Loucy (cell line): ENCODE data around the gene MAP3K5.

ENCODE experiments used
- EZH2phosphoT487 ChIP-seq: fragments of 200-600 bp; IDR thresholded peaks from 2 replicates; pipeline ENCODE4 v1.6.1; 2018; ENCODE audit warnings: antibody characterized with exemption, mild to moderate bottlenecking, moderate library complexity, borderline replicate concordance
- TF ChIP-seq, protein P1 (sequence below): fragments of 200-600 bp; sonication (generic); conservative IDR thresholded peaks from 2 replicates; pipeline ENCODE4 v1.5.1; 2014; ENCODE audit warnings: mild to moderate bottlenecking, antibody characterized with exemption, low read length

DNA sequence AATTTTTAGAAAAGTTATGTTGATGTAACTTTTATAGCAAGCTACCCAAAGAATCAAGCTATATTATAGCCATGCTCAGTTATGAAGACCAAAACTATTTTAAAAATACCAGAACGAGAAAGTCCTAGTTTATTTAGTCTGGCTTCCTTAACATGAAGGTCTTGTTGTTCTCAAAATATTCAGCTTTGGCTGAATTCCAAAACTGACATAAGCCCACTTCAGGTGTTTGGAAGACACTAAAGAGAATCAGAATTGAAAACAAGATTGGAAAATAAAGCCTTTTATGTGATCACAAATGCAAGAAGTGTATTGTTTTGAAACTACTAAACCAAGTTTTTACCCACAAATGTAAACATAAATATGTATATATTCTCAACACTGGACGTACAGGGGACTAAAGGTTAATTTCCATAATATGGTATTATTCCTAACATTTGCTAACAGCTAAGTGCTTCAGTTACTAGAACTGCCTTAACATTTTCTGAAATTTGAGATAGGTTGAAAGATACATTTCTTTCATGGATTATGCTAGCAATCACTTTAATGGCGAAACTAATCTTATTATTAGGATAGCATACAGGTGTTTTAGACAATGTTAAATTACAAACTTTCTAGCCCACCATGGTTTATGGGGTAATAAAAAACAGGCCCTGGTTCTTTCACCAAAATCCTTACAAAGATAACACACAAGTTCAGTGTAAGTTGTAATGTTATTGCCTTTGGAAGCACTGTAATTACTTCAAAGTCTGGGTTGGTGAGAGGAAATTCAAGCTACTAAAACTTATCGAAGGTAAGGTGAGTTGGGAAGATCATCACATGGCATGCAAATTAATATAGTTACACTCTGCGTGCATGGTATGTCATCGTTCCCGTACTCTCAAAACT, 1.6 kb downstream of the MAP3K5 start:
- no peak for TF ChIP-seq EZH2phosphoT487
- TF ChIP-seq, protein P1, sequence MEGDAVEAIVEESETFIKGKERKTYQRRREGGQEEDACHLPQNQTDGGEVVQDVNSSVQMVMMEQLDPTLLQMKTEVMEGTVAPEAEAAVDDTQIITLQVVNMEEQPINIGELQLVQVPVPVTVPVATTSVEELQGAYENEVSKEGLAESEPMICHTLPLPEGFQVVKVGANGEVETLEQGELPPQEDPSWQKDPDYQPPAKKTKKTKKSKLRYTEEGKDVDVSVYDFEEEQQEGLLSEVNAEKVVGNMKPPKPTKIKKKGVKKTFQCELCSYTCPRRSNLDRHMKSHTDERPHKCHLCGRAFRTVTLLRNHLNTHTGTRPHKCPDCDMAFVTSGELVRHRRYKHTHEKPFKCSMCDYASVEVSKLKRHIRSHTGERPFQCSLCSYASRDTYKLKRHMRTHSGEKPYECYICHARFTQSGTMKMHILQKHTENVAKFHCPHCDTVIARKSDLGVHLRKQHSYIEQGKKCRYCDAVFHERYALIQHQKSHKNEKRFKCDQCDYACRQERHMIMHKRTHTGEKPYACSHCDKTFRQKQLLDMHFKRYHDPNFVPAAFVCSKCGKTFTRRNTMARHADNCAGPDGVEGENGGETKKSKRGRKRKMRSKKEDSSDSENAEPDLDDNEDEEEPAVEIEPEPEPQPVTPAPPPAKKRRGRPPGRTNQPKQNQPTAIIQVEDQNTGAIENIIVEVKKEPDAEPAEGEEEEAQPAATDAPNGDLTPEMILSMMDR: no peak
